GM21529 (cell line): Measurements from ENCODE around the gene INTS14.
"Not testable (repeated sequence)": the region's sequence is repeated elsewhere in the genome, so short reads cannot be mapped to it uniquely, and the experiment has no call there.

ENCODE experiments used
- ATAC-seq: cut with Tn5 transposase; IDR thresholded peaks from one replicate; pipeline ENCODE4 v1.9.1; 2021; ENCODE audit not compliant: unreplicated experiment

The INTS14 gene

DNA sequence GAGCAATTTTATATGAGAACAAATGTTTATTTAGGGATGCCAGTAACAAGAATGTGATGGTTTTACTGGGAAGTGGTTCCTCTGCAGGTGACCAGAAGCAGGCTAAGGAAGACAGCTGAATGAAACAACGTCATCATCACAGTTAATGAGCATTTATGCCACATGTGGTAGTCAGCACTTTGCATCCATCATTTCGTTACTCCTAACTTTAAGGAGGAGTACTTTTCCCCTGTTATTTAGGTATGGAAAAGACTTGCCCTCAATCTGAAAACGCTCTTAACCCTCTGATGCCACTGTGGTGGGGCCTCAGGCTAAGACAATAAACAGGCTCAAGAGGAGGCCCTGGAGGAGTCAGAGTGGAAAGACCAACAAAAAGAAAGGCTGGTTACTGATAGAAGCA is 31.2 kb downstream of the INTS14 start:
- ATAC-seq, result no peak

DNA sequence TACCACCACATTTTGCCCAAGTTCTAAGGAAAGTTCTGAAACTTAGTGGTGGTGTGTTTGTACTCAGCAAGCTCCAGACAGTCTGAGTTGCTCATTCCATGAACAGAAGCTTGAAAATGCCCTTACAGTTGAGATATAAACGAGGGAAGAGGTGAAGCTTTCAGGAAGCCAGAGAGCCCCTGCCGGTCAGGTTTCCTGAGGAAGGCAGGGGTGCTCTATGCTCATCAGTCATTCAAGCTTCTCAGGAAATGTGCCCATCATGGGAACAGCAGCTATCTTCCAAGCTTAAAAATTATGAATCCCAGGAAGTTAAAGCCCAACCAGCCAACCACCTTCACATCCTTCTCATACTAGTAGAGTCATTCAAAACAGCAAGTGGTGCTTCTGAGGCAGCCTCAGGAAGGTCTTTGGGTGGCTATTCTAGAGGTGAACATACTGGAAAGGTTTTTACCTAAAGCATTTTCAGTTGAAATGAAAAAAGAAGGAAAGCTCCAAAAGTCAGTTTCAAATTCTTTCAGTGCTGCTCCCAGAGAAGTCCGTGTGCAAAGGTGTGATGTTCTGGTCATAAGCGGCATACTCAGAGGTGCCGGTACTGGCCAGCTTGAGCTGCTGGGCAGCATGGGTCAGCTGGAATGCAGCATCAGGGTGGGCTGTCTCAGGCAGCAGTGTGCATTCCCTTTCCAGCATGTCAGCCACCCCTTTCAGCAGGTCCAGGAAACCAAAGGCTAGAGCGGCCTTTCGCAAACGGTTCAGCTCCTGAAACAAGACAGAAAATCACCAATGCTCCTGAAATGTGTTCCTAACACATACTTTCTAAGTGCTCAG is 31.8 kb downstream of the INTS14 start:
- ATAC-seq, result no peak

DNA sequence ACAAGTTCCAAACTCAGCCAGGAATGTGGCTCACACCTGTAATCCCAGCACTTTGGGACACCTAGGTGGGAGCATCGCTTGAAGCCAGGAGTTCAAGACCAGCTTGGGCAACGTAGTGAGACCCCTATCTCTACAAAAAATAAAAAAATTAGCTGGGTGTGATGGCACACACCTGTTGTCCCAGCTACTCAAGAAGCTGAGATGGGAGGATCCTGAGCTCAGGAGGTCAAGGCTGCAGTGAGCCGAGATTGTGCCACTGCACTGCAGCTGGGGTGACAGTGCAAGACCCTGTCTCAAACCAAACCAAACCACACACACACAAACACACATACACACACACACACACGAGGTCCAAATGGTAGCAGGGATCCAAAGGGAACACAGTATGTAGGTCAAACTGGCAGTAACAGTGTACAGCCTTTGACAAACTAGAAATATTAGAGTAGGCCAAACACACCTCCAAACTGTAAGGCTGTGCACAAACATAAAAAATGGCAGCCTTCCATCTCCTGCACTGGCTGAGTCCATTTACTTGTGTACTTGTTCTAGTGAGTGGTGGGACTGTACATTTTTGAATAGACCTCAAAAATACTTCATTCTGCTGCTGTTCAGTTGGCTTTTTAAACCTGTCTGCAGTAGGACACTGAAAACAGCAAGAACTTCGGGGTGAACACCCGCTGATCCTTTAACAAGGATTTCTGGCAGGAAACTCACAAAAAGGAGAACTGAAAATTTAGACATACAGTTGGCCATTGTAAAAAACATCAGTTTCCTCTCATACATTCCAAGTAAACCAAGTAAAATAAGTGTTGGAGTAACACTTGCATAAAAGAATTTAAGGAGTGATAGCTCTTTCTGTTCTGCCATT is 33.6 kb downstream of the INTS14 start:
- ATAC-seq, result no peak

DNA sequence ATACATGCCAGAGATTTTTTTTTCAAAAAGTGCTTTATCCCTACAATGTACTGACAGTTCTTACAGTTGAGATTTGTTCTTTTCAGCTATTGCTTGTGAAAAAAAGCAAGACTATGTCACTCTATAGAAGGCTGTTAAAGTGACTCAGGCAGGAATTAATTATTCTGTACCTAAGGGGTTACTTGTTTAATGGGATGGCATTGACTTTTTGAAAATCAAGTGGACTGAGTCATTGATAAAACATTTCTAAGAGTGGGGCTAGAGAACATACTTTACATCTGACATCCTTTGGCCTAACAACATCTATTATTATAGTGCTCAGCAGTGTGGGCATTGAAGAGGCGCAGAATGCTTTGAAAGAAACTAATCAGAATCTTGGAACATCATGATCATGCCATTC is 34.3 kb downstream of the INTS14 start:
- ATAC-seq, result no peak

DNA sequence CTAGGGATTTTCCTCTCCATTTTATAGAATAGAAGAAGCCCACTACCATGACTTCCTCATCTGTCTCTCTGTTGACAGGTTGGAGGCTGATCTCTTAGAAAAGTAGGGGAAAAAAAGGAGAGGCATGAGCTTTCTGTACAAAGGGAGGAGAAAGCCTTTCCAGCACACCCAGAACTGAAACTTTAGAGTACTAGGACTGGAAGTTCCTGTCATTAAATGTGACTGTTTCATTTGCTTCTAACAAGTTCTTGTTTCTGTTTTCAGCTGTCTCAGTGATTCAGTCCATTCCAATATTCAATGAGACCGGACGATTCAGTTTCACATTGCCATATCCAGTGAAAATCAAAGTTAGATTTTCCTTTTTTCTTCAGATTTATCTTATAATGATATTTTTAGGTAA is 39.0 kb downstream of the INTS14 start:
- ATAC-seq, result no peak

DNA sequence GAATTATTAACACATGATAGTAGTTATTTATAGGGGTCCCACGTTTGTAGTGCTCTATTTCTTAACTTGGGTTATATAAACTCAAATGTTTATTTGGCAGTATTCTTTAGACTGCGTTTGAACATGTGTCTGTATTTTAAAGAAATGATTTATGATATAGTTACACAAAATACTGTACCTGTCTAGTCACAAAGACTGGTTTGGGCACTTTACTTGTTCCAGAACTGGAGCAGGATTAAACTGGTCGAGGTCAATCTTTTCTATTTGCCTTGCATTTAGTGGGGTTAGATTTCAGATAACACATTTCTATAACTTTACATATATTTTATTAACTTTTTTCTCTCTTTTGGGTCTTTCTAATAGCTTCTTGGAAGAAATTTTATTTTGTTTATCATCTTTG is 41.2 kb downstream of the INTS14 start:
- no peak for ATAC-seq

DNA sequence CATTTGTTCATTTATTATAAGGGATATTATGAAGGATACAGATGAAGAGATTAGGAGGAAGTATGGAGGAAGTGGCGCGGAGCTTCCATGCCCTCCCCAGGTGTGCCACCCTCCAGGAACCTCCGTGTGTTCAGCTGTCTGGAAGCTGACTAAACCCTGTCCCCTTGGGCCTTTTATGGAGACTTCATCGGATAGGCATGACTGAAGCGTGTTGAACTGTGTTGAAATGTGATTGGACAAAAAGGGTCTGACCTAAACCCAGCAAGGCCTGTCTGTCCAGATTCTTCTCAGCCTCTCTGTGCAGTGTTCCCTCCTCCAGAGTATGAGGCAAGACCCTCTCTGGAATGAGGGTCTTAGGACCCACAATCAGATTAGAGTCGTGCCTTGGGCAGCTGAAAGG is 49.0 kb downstream of the INTS14 start:
- ATAC-seq, result no peak

DNA sequence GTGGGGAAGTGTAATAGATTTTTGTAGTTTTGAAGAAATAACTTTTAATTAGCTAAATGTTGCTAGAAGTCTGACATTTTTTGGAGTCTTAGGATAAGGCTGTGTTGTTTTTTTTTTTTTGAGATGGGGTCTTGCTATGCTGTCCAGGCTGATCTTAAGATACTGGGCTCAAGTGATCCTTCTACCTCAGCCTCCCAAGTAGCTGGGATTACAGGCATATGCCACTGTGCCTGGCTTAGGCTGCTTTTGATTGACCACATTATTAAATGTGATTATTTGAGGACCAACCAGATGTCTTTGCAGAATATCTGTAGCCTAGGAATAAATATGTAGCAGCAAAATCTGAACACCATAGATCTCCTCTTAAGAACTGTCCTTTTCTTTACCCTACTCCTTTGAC is 51.0 kb downstream of the INTS14 start:
- no peak for ATAC-seq

DNA sequence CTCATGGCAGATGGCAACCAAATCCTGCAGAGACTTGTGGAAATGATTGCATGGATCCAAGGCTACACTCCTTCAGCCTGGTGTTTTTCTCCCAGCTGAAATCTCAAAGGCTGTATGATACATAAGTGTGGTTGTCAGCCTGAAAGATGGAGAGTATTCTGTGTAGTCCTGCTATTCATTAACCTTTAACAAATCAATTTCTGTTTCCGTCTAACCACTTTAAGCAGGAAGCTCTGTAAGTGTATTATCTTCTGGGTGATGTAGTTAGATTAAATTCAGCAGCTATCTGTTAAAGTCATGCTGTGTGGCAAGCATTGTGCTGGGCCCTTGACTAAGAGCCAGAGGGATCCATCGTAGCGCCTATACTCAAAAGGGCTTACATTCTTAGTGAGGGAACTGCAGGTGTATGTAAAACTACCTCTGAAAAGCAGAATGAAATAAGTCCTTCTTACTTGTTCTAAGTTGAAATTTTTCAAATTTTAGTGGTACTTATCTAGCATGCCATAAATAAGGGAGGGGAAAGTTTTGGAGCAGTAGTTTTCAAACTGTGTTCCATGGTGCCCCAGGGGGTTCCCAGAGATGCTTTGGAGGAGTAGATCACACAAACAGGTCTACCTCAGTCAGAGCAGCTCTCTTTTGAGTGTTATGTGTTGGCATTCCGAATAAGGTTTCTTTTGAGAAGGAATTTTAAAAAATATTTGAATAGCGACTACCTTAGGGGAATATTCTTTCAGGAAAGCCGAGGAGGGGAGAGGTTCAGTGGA is 51.8 kb downstream of the INTS14 start:
- ATAC-seq, result no peak

DNA sequence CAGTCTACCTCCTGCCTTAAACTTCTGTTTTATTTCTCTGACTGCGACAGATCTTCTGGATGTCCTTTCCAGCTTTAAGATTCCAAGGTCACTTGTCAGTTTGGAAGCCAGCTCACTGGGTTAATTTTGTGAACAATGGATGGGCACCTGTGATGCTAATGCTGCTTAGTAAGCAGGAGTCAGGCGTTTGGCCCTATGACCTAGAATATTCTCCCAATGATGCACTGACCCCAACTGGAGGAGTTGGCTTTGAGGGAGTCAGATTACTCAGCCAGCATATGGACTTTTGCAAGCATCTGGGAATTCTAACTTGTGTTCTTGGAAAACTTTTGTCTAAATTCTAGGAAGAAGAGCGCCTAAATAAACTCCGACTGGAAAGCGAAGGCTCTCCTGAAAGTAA is 52.6 kb downstream of the INTS14 start:
- no peak for ATAC-seq

DNA sequence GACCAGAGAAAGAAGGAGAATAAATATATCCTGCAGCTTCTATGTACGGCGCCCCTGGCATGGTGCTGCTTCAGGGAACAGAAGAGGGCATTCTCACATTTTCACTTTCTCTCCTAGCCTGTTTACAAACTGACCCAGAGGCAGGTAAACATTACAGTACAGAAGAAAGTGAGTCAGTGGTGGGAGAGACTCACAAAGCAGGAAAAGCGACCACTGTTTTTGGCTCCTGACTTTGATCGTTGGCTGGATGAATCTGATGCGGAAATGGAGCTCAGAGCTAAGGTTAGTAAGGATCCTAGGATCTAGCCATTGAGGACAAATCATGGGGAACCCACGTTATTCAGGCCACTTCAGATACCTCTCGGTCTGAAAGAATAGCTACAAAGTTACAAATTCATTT is 54.3 kb downstream of the INTS14 start:
- ATAC-seq, result no peak

DNA sequence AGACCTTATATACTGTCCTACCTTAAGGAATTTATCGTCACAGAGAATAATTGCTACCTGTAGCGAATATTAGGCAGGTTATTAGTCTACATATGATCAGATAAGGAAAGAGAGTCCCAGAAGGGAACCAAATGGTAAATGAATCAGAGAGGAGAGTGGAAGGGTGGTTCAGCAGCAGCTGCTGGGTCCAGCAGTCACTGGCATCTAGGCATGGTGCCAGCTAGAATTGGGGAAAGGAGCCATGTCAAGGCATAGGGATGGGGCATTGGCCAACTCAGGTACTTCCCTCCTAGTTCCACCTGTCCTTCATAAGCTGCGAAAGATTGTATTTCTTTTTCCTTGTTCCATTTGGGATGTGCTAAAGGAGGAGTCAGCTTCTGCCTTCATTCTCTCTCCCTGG is 57.2 kb downstream of the INTS14 start:
- ATAC-seq, result no peak

DNA sequence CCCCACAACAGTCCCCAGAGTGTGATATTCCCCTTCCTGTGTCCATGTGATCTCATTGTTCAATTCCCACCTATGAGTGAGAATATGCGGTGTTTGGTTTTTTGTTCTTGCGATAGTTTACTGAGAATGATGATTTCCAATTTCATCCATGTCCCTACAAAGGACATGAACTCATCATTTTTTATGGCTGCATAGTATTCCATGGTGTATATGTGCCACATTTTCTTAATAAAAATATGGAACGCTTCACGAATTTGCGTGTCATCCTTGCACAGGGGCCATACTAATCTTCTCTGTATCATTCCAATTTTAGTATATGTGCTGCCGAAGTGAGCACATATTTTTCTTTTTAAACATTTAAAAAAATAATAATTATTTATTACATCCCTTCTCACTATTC is 58.1 kb downstream of the INTS14 start:
- ATAC-seq, result not testable (repeated sequence)

DNA sequence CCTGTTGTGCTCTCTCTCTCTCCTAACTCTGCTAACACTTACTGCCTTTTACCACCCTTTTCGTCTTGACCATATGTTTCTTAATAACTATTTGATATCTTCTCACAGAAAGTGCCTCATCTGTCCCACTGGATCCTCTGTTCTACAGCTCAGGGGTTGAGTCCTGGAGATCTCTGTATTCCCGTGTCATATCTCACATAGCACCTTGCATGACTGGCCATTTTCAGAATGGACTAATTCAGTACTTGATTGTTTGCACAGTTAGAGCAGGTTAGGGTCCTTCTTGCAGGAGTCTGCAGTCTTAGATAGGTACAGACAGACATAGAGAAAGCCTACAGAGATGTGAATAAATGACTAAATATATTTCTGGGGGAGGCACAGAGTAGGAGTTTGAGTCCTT is 59.7 kb downstream of the INTS14 start:
- no peak for ATAC-seq

DNA sequence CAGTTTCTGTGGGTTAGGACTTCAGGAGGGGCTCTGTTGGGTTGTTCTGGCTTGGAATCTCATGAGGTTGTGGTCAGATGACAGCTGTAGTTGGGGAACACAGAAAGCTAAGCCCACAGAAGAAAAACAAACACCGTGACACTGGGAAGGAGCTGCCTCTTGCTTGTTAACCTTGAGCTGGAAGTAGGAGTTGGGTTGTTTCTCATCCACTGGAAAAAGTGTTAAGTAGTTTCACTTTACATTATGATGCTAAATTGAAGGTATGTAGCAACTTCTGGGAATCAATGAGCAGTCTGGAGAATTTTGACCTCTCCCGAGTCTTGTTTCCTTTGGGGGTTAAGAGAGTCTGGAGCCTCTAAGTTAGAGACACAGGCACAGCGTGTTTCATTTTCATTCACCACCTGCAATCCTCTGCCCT is 60.2 kb downstream of the INTS14 start:
- ATAC-seq, result no peak

DNA sequence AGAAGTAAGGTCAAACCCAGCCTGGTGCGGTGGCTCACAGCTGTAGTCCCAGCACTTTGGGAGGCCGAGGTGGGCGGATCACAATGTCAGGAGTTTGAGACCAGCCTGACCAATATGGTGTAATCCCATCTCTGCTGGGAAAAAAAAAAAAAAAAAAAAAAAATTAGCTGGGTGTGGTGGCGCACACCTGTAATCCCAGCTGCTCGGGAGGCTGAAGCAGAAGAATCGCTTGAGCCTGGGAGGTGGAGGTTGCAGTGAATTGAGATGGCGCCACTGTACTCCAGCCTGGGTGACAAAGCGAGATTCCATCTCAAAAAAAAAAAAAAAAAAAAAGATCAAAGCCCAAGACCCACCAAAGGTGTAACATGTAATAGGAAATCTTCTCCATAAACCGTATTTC is 61.6 kb downstream of the INTS14 start:
- ATAC-seq, result not testable (repeated sequence)

DNA sequence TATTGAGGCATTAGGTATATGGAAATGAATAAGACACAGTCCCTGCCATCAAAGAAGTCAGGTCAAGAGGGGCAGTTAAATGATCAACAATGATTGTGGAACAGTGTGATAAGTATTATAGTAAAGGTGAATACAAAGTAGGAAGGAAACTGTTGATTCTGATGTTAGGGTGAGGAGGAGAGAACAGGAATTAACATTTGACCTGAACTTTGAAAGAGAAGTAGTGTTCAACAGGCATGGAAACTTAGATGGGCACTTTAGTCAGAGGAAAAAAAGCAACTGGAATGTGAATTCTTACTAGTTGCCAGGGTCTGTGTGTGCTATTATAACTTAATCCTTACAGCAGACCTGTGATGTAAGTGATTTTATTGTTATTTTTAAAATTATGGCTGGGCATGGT is 63.1 kb downstream of the INTS14 start:
- no peak for ATAC-seq

DNA sequence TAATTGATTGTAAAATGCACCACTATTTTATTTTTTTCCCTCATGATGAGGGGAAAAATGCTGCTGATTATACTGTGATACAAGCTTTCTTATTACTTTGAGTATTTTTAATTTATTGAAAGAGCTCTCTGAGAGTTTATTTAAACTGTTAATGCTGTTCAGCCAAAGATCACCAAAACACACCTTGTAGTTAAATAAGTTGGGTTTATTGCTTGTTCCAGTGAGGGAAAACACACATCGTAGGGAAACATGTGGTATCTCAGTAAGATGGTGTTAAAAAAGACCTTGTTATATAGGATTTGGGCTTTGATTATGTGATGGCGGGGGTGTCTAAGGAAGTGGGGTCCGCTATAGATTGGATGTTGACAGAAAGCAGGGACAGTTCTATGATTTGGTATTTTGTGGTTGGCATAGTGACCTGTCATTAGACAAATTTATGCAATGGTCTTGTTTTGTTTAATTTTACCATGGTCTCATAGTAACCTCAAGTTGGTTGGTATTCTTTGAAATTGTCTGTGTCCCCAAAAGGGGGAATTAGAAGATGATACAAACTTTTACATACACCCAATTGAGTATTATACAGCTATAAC is 69.6 kb downstream of the INTS14 start:
- no peak for ATAC-seq

DNA sequence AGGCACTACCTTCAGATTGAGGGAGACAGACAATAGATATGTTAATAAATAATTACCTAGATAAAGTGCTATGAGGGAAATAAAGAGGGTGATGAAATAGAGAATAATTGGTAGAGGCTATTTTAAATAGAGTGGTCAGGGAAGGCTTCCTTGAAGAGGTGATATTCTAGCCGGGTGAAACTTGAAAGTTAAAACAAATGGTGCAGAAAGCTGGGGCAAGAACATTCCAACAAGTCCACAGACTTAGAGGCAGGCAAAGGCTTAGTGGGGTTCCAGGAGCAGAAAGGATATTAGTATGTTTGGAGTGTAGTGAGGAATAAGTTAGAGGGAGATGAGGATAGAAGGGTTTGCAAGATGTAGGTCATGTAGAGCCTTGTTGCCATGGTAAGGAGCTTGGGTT is 70.6 kb downstream of the INTS14 start:
- no peak for ATAC-seq

DNA sequence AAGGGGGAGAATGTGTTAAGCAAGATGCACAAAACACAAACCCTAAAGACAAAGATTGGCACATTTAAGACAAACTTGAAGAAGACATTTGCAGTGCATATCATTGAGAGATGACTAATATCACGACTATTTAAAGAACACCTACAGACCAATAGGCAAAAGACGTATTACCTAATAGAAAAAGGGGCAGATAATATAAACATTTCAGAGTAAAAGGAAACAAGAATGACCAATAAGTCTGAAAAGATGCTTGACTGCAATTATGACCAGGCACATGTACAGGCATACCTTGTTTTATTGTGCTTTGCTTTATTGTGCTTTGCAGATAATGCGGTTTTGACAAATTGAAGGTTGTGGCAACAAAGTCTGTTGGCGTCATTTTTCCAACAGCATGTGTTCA is 75.7 kb downstream of the INTS14 start:
- ATAC-seq, result no peak

DNA sequence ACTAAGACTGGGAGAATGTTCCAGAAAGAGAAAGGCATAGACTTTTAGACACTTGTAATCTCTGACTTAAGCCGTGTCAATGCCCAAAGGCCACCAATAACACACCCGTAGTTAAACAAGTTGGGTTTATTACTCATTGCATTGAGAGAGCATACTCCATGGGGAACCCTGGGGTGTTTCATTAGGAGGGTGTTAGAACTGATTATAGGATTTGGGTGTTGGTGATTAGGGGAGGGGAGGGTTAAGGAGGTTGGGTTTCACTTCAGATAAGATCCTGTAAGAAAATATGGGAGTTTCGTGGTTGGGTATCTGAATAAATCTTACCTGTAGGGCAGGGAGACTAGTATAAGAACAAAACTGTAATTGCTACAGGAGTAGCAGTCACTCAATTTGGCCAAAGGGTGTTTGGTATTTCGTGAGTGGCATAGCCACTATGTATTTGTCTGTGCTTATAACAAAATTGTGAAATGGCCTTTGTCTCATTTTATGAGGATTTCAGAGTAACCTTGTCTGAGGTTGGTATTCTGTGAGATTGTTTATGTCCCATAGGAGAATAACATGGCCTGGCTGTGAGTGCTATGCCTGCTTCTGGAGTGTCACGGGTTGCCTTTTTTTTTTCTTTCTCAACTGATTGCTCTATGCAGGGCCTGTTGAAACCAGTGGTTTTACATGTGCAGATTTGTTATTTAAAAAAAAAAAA is 77.7 kb downstream of the INTS14 start:
- ATAC-seq, result no peak
